ENCODE measurements around the gene SRPRB. TPM values are rescaled to one million over a fixed set of nuclear protein-coding genes. Genes with fewer than 3 reads are reported as not detected.

SRPRB gene
- total RNA-seq, 1 experiment from 2014 or later: 113 TPM

DNA sequence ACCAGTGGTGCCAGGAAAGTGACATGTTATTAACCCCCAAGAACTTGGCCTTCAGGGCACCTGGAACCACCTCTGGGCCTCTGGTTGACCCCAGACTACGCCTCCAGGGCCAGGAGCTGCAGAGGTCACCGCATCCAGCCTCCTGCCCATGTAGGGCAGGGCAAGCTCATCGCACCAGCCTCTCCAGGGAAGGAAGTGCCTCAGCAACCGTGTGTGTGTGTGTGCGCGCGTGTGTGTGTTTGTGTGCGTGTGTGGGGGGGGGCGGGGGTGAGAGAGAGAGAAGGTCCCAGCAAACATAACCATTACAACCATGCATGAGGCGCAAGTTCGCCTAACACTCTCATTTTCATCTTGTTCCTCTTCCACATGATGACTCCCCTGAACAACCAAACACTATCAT lies 58.3 kb downstream of the SRPRB start:
- TF ChIP-seq, protein P1, sequence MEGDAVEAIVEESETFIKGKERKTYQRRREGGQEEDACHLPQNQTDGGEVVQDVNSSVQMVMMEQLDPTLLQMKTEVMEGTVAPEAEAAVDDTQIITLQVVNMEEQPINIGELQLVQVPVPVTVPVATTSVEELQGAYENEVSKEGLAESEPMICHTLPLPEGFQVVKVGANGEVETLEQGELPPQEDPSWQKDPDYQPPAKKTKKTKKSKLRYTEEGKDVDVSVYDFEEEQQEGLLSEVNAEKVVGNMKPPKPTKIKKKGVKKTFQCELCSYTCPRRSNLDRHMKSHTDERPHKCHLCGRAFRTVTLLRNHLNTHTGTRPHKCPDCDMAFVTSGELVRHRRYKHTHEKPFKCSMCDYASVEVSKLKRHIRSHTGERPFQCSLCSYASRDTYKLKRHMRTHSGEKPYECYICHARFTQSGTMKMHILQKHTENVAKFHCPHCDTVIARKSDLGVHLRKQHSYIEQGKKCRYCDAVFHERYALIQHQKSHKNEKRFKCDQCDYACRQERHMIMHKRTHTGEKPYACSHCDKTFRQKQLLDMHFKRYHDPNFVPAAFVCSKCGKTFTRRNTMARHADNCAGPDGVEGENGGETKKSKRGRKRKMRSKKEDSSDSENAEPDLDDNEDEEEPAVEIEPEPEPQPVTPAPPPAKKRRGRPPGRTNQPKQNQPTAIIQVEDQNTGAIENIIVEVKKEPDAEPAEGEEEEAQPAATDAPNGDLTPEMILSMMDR (IDR thresholded peaks at IDR 0.05; ENCODE audit: unreplicated experiment): no peak
- Mint-ChIP-seq H3K9me3 (ENCODE audit: low read depth, unreplicated experiment) (no peaks in the 10 kb centered on the region), H3K27me3 (ENCODE audit: unreplicated experiment) (peaks cover 97% of the 10 kb centered on the region), H3K4me3 (ENCODE audit: low read depth, unreplicated experiment) (no peak overlapping the region), H3K27ac (ENCODE audit: unreplicated experiment) (no peak overlapping the region), H3K4me1 (ENCODE audit: low read depth, unreplicated experiment) (no peaks in the 10 kb centered on the region), H3K36me3 (ENCODE audit: insufficient read depth, unreplicated experiment) (no peaks in the 10 kb centered on the region)
- DNase-seq: no peak
- CTCF ChIA-PET: no interaction called here
- BruUV-seq (replicated peaks): no TSS peak
- intact Hi-C loops (cut with micrococcal nuclease; ENCODE audit: unreplicated experiment): no loop called here

DNA sequence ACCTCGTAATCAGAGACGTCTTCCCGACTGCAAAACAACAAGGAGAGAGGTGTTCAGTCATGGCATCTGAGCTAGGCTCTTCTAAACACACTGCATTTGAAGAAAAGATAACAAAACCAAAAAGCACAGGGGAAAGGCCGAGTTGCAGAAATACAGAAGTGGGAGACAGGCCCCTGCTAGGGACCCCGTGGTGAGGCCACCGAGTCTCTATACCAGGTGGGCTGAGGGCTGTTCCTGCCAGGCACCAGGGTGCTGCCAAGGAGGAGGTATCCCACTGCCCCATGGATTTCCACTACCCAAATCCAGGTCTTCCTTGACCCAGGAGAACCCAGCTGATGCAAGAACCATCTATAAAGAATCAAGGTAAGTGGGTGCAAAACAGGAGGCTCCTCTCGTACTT lies 59.0 kb downstream of the SRPRB start:
- CTCF ChIA-PET: interaction anchor here (1.3 kb wide), 1 partner anchor 10 kb away, joined by 3 read pairs; no protein-coding TSS in a partner anchor
- H3K4me3 Mint-ChIP-seq (ENCODE audit: low read depth, unreplicated experiment): no peak overlapping the region

DNA sequence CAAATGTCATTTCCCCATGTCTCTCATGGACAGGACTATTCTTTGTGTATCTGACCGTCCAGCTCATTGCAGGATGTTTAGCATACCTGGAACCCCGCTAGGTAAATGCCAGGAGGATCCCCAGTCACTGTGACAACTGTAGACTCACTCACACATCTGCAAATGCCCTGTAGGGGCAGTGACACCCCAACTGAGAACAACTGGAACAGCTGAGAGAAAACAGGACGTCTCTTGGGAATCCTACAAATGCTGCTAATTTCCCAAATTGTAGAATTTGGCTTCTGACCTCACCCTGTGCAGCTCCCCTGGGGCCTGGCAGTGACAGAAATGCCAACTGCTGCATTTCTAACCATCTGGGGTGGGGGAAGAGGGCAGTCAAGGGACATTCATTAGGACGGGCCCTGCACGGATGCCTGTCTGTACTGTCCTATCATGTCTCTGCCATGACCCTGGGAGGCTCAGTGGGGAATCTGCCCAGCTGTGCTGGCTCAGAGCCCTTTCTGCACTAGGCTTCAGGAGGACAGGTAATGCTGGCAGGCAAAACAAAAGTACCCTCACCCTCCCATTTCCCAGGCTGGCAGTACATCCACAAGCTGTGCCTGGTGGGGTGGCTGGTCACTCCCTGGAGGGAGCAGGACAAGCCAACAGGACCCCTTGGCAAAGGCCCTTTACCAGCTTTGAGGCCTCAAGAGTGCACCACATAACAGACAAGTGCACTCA lies 59.7 kb downstream of the SRPRB start:
- Mint-ChIP-seq H3K27ac (ENCODE audit: unreplicated experiment) (no peak overlapping the region), H3K36me3 (ENCODE audit: insufficient read depth, unreplicated experiment) (no peaks in the 10 kb centered on the region), H3K27me3 (ENCODE audit: unreplicated experiment) (peaks cover 100% of the 10 kb centered on the region), H3K9me3 (ENCODE audit: low read depth, unreplicated experiment) (no peaks in the 10 kb centered on the region), H3K4me3 (ENCODE audit: low read depth, unreplicated experiment) (no peak overlapping the region), H3K4me1 (ENCODE audit: low read depth, unreplicated experiment) (no peaks in the 10 kb centered on the region)
- TF ChIP-seq, protein P1 (IDR thresholded peaks at IDR 0.05; ENCODE audit: unreplicated experiment): no peak
- CTCF ChIA-PET: interaction anchor here (1.3 kb wide), 1 partner anchor 10 kb away, joined by 3 read pairs; no protein-coding TSS in a partner anchor
- BruUV-seq (replicated peaks): no TSS peak
- no peak for DNase-seq
- intact Hi-C loops (cut with micrococcal nuclease; ENCODE audit: unreplicated experiment): no loop called here

More for the DNA sequence above, 59.0 kb downstream of the SRPRB start:
- TF ChIP-seq, protein P1 (IDR thresholded peaks at IDR 0.05; ENCODE audit: unreplicated experiment): no peak
- no TSS peak for BruUV-seq (replicated peaks)
- Mint-ChIP-seq H3K4me1 (ENCODE audit: low read depth, unreplicated experiment) (no peaks in the 10 kb centered on the region), H3K9me3 (ENCODE audit: low read depth, unreplicated experiment) (no peaks in the 10 kb centered on the region), H3K36me3 (ENCODE audit: insufficient read depth, unreplicated experiment) (no peaks in the 10 kb centered on the region), H3K27me3 (ENCODE audit: unreplicated experiment) (peaks cover 100% of the 10 kb centered on the region), H3K27ac (ENCODE audit: unreplicated experiment) (no peak overlapping the region)
- intact Hi-C loops (cut with micrococcal nuclease; ENCODE audit: unreplicated experiment): no loop called here
- DNase-seq: no peak

DNA sequence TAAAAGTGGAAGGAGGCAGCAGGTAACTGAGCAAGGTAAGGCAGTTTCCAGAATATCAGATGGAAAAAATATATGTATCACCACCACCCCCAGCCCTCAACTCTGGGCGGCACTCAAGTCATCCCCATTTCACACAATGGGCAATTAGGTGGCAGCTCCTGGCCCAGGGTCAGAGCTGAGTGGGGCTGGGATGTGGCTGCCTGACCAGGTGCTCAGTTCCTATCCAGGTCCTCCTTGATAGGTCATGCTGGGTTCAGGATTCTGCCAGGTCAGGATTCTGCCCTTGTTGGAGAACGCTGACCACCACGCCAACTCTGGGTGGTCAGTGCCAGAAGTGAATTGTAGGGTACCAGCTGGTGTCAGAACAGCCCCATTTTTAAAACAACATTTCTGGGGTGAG lies 60.5 kb downstream of the SRPRB start:
- no peak for DNase-seq
- H3K9me3 Mint-ChIP-seq (ENCODE audit: low read depth, unreplicated experiment): no peaks in the 10 kb centered on the region
- TF ChIP-seq, protein P1 (IDR thresholded peaks at IDR 0.05; ENCODE audit: unreplicated experiment): no peak
- H3K27me3 Mint-ChIP-seq (ENCODE audit: unreplicated experiment): peaks cover 100% of the 10 kb centered on the region
- no peaks in the 10 kb centered on the region for H3K4me1 Mint-ChIP-seq (ENCODE audit: low read depth, unreplicated experiment)
- no peaks in the 10 kb centered on the region for H3K36me3 Mint-ChIP-seq (ENCODE audit: insufficient read depth, unreplicated experiment)
- BruUV-seq (replicated peaks): no TSS peak
- CTCF ChIA-PET: interaction anchor here (0.6 to 1.3 kb wide), 2 partner anchors 11 to 1149 kb away, joined by 3 read pairs; no protein-coding TSS in a partner anchor
- intact Hi-C loops (cut with micrococcal nuclease; ENCODE audit: unreplicated experiment): no loop called here
- H3K4me3 Mint-ChIP-seq (ENCODE audit: low read depth, unreplicated experiment): no peak overlapping the region
- no peak overlapping the region for H3K27ac Mint-ChIP-seq (ENCODE audit: unreplicated experiment)
